HepG2 (cell line): ENCODE measurements around the gene CSKMT. TPM values are rescaled to one million over a fixed set of nuclear protein-coding genes. Genes with fewer than 3 reads are reported as not detected.

Source experiments
- FOSL1 ChIP-seq: sonication (generic); formaldehyde crosslinking; IDR thresholded peaks from 2 replicates; pipeline ENCODE4 v1.9.0; 2021; ENCODE audit warnings: missing genetic modification reagents, borderline replicate concordance
- HMG20A ChIP-seq: IDR thresholded peaks from 2 replicates; pipeline ENCODE4 v1.6.1; 2016; ENCODE audit warnings: borderline replicate concordance
- MED8 ChIP-seq: sonication (generic); formaldehyde crosslinking; IDR thresholded peaks from 2 replicates; pipeline ENCODE4 v1.8.1; 2023; ENCODE audit warnings: mild to moderate bottlenecking, missing genetic modification reagents; ENCODE audit not compliant: insufficient replicate concordance
- NFAT5 ChIP-seq: sonication (generic); formaldehyde crosslinking; IDR thresholded peaks from 2 replicates; pipeline ENCODE4 v1.4.0; 2020; ENCODE audit warnings: missing genetic modification reagents
- PHF21A ChIP-seq: sonication (generic); formaldehyde crosslinking; IDR thresholded peaks from 2 replicates; pipeline ENCODE4 v1.5.0; 2020; ENCODE audit warnings: mild to moderate bottlenecking, missing genetic modification reagents
- RAD21 ChIP-seq: fragments of 450-650 bp; formaldehyde crosslinking; IDR thresholded peaks from 2 replicates; pipeline ENCODE4 v1.5.0; 2020; ENCODE audit warnings: mild to moderate bottlenecking
- SMAD1 ChIP-seq: sonication (generic); formaldehyde crosslinking; IDR thresholded peaks from 2 replicates; pipeline ENCODE4 v1.4.0; 2020; ENCODE audit warnings: missing genetic modification reagents, low read depth, mild to moderate bottlenecking, borderline replicate concordance
- SP1 ChIP-seq, 2 experiments: fragments of 450-650 bp in 1 of 2; sonication (generic) in 1 of 2; formaldehyde crosslinking in 1 of 2; IDR thresholded peaks; 2 replicates each; pipeline versions ENCODE4 v1.4.0 to v1.6.1; 2016 to 2020; ENCODE audit warnings: missing genetic modification reagents in 1 of 2
- ZFP41 ChIP-seq: sonication (generic); formaldehyde crosslinking; IDR thresholded peaks from 2 replicates; pipeline ENCODE4 v1.4.0; 2020; ENCODE audit warnings: mild to moderate bottlenecking, missing genetic modification reagents, borderline replicate concordance
- ZNF414 ChIP-seq: sonication (generic); formaldehyde crosslinking; IDR thresholded peaks from 2 replicates; pipeline ENCODE4 v1.5.0; 2020; ENCODE audit warnings: missing genetic modification reagents
- polyA plus RNA-seq, 8 experiments: library from polyadenylated mRNA; depleted of rRNA in 3 of 8; stranded (reverse) in 7 of 8; unstranded in 1 of 8; fragments of >200 nt; fragmentation: Illumina TruSeq in 4 of 8; extraction: Trizol in 4 of 8; gene quantifications; 2 replicates each; pipeline versions ENCODE4 v1.2.1 to v1.2.3, GENCODE V29; 2011 to 2016; ENCODE audit warnings: low read depth in 4 of 8, missing spikeins in 1 of 8, mixed read lengths in 1 of 8; ENCODE audit not compliant: insufficient read depth in 1 of 8
- total RNA-seq, 5 experiments: library from RNA; depleted of rRNA; stranded (reverse); fragments of >200 nt; fragmentation: Illumina TruSeq; extraction: Trizol; gene quantifications; 2 replicates each; pipeline ENCODE4 v1.2.3, GENCODE V29; 2016; ENCODE audit warnings: low read depth in 1 of 5
- TF ChIP-seq, protein P1 (sequence below): sonication (generic); formaldehyde crosslinking; IDR thresholded peaks from 2 replicates; pipeline ENCODE4 v1.4.0; 2020; ENCODE audit warnings: mild to moderate bottlenecking, missing genetic modification reagents
- TF ChIP-seq, protein P2 (sequence below): IDR thresholded peaks from 2 replicates; pipeline ENCODE4 v1.6.1; 2018; ENCODE audit warnings: missing genetic modification reagents
- TF ChIP-seq, protein P3 (sequence below): sonication (generic); formaldehyde crosslinking; IDR thresholded peaks from 2 replicates; pipeline ENCODE4 v1.4.0; 2020; ENCODE audit warnings: missing genetic modification reagents
- TF ChIP-seq, protein P4 (sequence below): IDR thresholded peaks from 2 replicates; pipeline ENCODE4 v1.6.1; 2016; ENCODE audit warnings: missing compliant biosample characterization, missing genetic modification reagents, borderline replicate concordance
- TF ChIP-seq, protein P5 (sequence below): sonication (generic); formaldehyde crosslinking; IDR thresholded peaks from 2 replicates; pipeline ENCODE4 v1.4.0; 2020; ENCODE audit warnings: missing genetic modification reagents

Gene CSKMT
- total and polyA plus RNA-seq, 2 of the 13 experiments (the other 11 are each of a cell fraction or from before 2014, with no cell fraction given) = 7.6 to 31.8 TPM

DNA sequence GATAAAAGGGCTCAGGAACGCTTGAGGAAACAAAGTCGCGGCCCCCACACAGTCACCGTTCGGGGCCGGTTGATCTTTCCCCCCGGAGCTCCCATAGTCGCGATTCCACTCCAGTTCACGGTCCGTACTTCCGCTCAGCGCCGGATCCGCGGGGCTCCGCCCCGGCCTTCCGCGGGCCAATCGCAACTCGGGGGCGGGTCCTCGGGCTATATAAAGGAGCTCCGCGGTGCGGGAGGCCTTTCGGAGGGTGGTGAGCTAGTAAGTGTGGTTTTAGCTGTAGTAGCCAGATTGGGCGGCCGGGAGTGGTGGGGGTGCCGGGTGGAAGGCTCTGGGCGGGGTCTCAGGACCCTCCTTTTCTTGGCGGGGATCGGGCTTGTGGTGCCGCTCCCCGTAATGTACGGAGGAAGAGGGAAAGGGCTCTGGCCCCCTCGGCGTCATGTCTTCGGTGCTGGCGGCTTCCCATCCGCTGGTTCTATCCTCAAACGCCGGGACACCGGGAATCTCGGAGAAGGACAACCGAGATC, at the start of gene CSKMT, which contains the start of gene C11orf98 (continued):
- TF ChIP-seq FOSL1 (no peak), HMG20A (CRISPR knock-in tag) (no peak), PHF21A (peak; percentile 47; the same call in 1 of the 2 replicates), SMAD1 (CRISPR knock-in tag) (no peak; the same call in 1 of the 2 replicates), ZNF414 (CRISPR knock-in tag) (no peak; the same call in 1 of the 2 replicates), MED8 (CRISPR knock-in tag) (peak; percentile 93), NFAT5 (no peak), RAD21 (peak; percentile 55), SP1 (IDR thresholded peaks at IDR 0.05) (peak; percentile 60; the same call in 1 of the 2 replicates), SP1 (CRISPR knock-in tag; IDR thresholded peaks at IDR 0.05) (peak; percentile 97), ZFP41 (no peak)
- TF ChIP-seq, protein P1, sequence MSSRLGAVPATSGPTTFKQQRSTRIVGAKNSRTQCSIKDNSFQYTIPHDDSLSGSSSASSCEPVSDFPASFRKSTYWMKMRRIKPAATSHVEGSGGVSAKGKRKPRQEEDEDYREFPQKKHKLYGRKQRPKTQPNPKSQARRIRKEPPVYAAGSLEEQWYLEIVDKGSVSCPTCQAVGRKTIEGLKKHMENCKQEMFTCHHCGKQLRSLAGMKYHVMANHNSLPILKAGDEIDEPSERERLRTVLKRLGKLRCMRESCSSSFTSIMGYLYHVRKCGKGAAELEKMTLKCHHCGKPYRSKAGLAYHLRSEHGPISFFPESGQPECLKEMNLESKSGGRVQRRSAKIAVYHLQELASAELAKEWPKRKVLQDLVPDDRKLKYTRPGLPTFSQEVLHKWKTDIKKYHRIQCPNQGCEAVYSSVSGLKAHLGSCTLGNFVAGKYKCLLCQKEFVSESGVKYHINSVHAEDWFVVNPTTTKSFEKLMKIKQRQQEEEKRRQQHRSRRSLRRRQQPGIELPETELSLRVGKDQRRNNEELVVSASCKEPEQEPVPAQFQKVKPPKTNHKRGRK = no peak
- TF ChIP-seq, protein P2, sequence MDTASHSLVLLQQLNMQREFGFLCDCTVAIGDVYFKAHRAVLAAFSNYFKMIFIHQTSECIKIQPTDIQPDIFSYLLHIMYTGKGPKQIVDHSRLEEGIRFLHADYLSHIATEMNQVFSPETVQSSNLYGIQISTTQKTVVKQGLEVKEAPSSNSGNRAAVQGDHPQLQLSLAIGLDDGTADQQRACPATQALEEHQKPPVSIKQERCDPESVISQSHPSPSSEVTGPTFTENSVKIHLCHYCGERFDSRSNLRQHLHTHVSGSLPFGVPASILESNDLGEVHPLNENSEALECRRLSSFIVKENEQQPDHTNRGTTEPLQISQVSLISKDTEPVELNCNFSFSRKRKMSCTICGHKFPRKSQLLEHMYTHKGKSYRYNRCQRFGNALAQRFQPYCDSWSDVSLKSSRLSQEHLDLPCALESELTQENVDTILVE = peak; percentile 74; the same call in 1 of the 2 replicates
- TF ChIP-seq, protein P3, sequence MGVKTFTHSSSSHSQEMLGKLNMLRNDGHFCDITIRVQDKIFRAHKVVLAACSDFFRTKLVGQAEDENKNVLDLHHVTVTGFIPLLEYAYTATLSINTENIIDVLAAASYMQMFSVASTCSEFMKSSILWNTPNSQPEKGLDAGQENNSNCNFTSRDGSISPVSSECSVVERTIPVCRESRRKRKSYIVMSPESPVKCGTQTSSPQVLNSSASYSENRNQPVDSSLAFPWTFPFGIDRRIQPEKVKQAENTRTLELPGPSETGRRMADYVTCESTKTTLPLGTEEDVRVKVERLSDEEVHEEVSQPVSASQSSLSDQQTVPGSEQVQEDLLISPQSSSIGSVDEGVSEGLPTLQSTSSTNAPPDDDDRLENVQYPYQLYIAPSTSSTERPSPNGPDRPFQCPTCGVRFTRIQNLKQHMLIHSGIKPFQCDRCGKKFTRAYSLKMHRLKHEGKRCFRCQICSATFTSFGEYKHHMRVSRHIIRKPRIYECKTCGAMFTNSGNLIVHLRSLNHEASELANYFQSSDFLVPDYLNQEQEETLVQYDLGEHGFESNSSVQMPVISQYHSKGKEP (CRISPR knock-in tag) = no peak
- TF ChIP-seq, protein P4, sequence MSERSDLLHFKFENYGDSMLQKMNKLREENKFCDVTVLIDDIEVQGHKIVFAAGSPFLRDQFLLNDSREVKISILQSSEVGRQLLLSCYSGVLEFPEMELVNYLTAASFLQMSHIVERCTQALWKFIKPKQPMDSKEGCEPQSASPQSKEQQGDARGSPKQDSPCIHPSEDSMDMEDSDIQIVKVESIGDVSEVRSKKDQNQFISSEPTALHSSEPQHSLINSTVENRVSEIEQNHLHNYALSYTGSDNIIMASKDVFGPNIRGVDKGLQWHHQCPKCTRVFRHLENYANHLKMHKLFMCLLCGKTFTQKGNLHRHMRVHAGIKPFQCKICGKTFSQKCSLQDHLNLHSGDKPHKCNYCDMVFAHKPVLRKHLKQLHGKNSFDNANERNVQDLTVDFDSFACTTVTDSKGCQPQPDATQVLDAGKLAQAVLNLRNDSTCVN (CRISPR knock-in tag) = 0 out of 2 replicates have a peak, but pooled peaks have one; percentile 44
- TF ChIP-seq, protein P5, sequence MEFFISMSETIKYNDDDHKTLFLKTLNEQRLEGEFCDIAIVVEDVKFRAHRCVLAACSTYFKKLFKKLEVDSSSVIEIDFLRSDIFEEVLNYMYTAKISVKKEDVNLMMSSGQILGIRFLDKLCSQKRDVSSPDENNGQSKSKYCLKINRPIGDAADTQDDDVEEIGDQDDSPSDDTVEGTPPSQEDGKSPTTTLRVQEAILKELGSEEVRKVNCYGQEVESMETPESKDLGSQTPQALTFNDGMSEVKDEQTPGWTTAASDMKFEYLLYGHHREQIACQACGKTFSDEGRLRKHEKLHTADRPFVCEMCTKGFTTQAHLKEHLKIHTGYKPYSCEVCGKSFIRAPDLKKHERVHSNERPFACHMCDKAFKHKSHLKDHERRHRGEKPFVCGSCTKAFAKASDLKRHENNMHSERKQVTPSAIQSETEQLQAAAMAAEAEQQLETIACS (CRISPR knock-in tag) = no peak
